Stimulated activated naive CD8-positive, alpha-beta T cell treated with anti-CD3 and anti-CD28 coated beads, Interleukin-15, Interleukin-2, amounts not matched to agents 100 U/mL and 50 U/mL, for 24 hours (primary cell): ENCODE results near the gene IFT57.

Experiments used
- ATAC-seq: fragments of 150-1000 bp; cut with Tn5 transposase; one replicate; pipeline ENCODE4 v1.10.0; 2021
- DNase-seq: peaks from one replicate; pipeline ENCODE4 v3.0.0; 2021

The IFT57 gene

GRCh38 chr3:108219336-108219735 is 2.9 kb downstream of the IFT57 start:
- DNase-seq (no peak), ATAC-seq (no peak)

- DNase-seq, result no peak
Measured at GRCh38 chr3:108218811-108219210, 3.4 kb downstream of the IFT57 start.

GRCh38 chr3:108215871-108216270 is 6.4 kb downstream of the IFT57 start:
- ATAC-seq, result no peak

More at GRCh38 chr3:108218811-108219210, 3.4 kb downstream of the IFT57 start:
- ATAC-seq, result no peak

GRCh38 chr3:108209579-108209978 is 12.6 kb downstream of the IFT57 start:
- no peak for ATAC-seq
- DNase-seq, result no peak

More at GRCh38 chr3:108215871-108216270, 6.4 kb downstream of the IFT57 start:
- DNase-seq, result no peak

- no peak for ATAC-seq
- no peak for DNase-seq
Measured at GRCh38 chr3:108208831-108209230, 13.4 kb downstream of the IFT57 start.

GRCh38 chr3:108202834-108203233 is 19.4 kb downstream of the IFT57 start:
- DNase-seq (no peak), ATAC-seq (no peak)

- ATAC-seq, result peak; percentile 65
- DNase-seq, result no peak
Measured at GRCh38 chr3:108202080-108202479, 20.1 kb downstream of the IFT57 start.

- DNase-seq, result no peak
- ATAC-seq, result no peak
Measured at GRCh38 chr3:108201258-108201657, 21.0 kb downstream of the IFT57 start.

- DNase-seq, result no peak
- no peak for ATAC-seq
Measured at GRCh38 chr3:108200578-108200977, 21.6 kb downstream of the IFT57 start.

- ATAC-seq (no peak), DNase-seq (no peak)
Measured at GRCh38 chr3:108200024-108200423, 22.2 kb downstream of the IFT57 start.

GRCh38 chr3:108191394-108191793 is 30.8 kb downstream of the IFT57 start:
- ATAC-seq (no peak), DNase-seq (no peak)

- ATAC-seq (no peak), DNase-seq (no peak)
Measured at GRCh38 chr3:108190346-108190745, 31.9 kb downstream of the IFT57 start.

- ATAC-seq (no peak), DNase-seq (no peak)
Measured at GRCh38 chr3:108189440-108189839, 32.8 kb downstream of the IFT57 start.

- DNase-seq, result no peak
- no peak for ATAC-seq
Measured at GRCh38 chr3:108185536-108185935, 36.7 kb downstream of the IFT57 start.

GRCh38 chr3:108184824-108185223 is 37.4 kb downstream of the IFT57 start:
- no peak for ATAC-seq
- no peak for DNase-seq

GRCh38 chr3:108183971-108184370 is 38.3 kb downstream of the IFT57 start:
- ATAC-seq, result no peak
- no peak for DNase-seq

GRCh38 chr3:108183181-108183580 is 39.0 kb downstream of the IFT57 start:
- no peak for DNase-seq
- no peak for ATAC-seq

- DNase-seq (no peak), ATAC-seq (no peak)
Measured at GRCh38 chr3:108182339-108182738, 39.9 kb downstream of the IFT57 start.

GRCh38 chr3:108181172-108181571 is 41.1 kb downstream of the IFT57 start:
- ATAC-seq, result no peak
- DNase-seq, result no peak

- ATAC-seq, result no peak
Measured at GRCh38 chr3:108180194-108180593, 42.0 kb downstream of the IFT57 start.

GRCh38 chr3:108178676-108179075 is 43.5 kb downstream of the IFT57 start:
- ATAC-seq (no peak), DNase-seq (no peak)

More at GRCh38 chr3:108180194-108180593, 42.0 kb downstream of the IFT57 start:
- no peak for DNase-seq

GRCh38 chr3:108177536-108177935 is 44.7 kb downstream of the IFT57 start:
- DNase-seq, result no peak
- no peak for ATAC-seq

GRCh38 chr3:108175352-108175751 is 46.9 kb downstream of the IFT57 start:
- ATAC-seq, result no peak

GRCh38 chr3:108171106-108171505 is 51.1 kb downstream of the IFT57 start:
- ATAC-seq, result no peak
- no peak for DNase-seq

More at GRCh38 chr3:108175352-108175751, 46.9 kb downstream of the IFT57 start:
- no peak for DNase-seq

- DNase-seq (no peak), ATAC-seq (no peak)
Measured at GRCh38 chr3:108164391-108164790, 57.8 kb downstream of the IFT57 start.
